ENCODE data around the gene DEFB132. TPM values are rescaled to one million over a fixed set of nuclear protein-coding genes. Genes with fewer than 3 reads are reported as not detected.

The DEFB132 gene
- total and polyA plus RNA-seq, 2 of the 8 experiments (the other 6 are each of a cell fraction or from before 2014, with no cell fraction given), result not detected

GRCh38 chr20:214383-214782, 43.1 kb upstream of the DEFB132 start (continued):
- TF ChIP-seq CHD7 (IDR thresholded peaks at IDR 0.05; ENCODE audit: insufficient replicate concordance, low read length) (no peak), CTBP2 (IDR thresholded peaks at IDR 0.05; ENCODE audit: borderline replicate concordance, insufficient read depth, insufficient read length, low read length) (no peak), CBX5 (IDR thresholded peaks at IDR 0.05; ENCODE audit: low read depth, low read length) (no peak), SP4 (IDR thresholded peaks at IDR 0.05; ENCODE audit: low read length) (no peak), POU5F1 (IDR thresholded peaks at IDR 0.05; ENCODE audit: low read depth, low read length) (no peak)
